ENCODE measurements around the gene ADGRG6. TPM values are rescaled to one million over a fixed set of nuclear protein-coding genes. Genes with fewer than 3 reads are reported as not detected.

Gene ADGRG6
- total RNA-seq, 4 donors from 2014 or later: 56.6 to 147 (median 69.1) TPM

GRCh38 chr6:142296975-142297604 is 4.7 kb upstream of the ADGRG6 start:
- DNase-seq (ENCODE audit: low spot score in 2 of 2): no peak
- H3K27me3 ChIP-seq: no peaks in the 10 kb centered on the region
- TF ChIP-seq POLR2AphosphoS5 (IDR thresholded peaks at IDR 0.05) (no peak), POLR2A (IDR thresholded peaks at IDR 0.05) (no peak), CTCF (IDR thresholded peaks at IDR 0.05) (no peak), EP300 (IDR thresholded peaks at IDR 0.05) (no peak)
- H3K4me1 ChIP-seq: peaks cover 14% of the 10 kb centered on the region
- no peaks in the 10 kb centered on the region for H3K9me3 ChIP-seq
- H3K36me3 ChIP-seq: no peaks in the 10 kb centered on the region
- 89% methylated on average over 2 of the region's 2 CpGs for WGBS
- no peak overlapping the region for H3K4me3 ChIP-seq
- H3K27ac ChIP-seq: no peak overlapping the region

DNA sequence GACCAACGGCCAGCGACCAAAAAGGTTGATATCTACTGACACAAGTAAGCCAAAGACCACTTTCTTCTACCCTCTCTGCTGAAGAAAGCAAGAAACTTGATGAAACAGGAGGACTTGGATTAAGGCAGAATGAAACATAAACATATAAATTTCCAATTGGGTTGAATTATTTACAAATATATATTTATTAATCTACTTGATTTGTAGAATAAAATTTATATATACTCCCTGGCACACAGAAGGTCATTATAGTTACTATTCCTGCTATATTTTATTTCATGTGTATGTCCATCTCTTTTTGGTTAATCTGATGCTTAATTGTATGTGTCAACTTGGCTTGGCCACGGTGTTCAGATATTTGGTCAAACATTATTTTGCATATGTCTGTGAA is 4.2 kb upstream of the ADGRG6 start:
- peaks cover 14% of the 10 kb centered on the region for H3K4me1 ChIP-seq
- no peak for DNase-seq (ENCODE audit: low spot score in 2 of 2)
- WGBS: 92% methylated on average over 3 of the region's 3 CpGs

GRCh38 chr6:142297996-142298753 is 3.6 kb upstream of the ADGRG6 start:
- H3K36me3 ChIP-seq: no peaks in the 10 kb centered on the region
- no peak overlapping the region for H3K4me3 ChIP-seq
- H3K9me3 ChIP-seq: no peaks in the 10 kb centered on the region
- no peak for DNase-seq (ENCODE audit: low spot score in 2 of 2)
- TF ChIP-seq POLR2A (IDR thresholded peaks at IDR 0.05) (no peak), CTCF (IDR thresholded peaks at IDR 0.05) (no peak), POLR2AphosphoS5 (IDR thresholded peaks at IDR 0.05) (no peak), EP300 (IDR thresholded peaks at IDR 0.05) (no peak)
- 27% methylated on average over 3 of the region's 3 CpGs for WGBS
- peaks cover 14% of the 10 kb centered on the region for H3K4me1 ChIP-seq
- H3K27ac ChIP-seq: no peak overlapping the region
- no peaks in the 10 kb centered on the region for H3K27me3 ChIP-seq

More for the DNA sequence above, 4.2 kb upstream of the ADGRG6 start:
- no peak overlapping the region for H3K27ac ChIP-seq
- H3K4me3 ChIP-seq: no peak overlapping the region
- no peaks in the 10 kb centered on the region for H3K36me3 ChIP-seq
- no peaks in the 10 kb centered on the region for H3K9me3 ChIP-seq
- TF ChIP-seq POLR2A (IDR thresholded peaks at IDR 0.05) (no peak), CTCF (IDR thresholded peaks at IDR 0.05) (no peak), POLR2AphosphoS5 (IDR thresholded peaks at IDR 0.05) (no peak), EP300 (IDR thresholded peaks at IDR 0.05) (no peak)
- no peaks in the 10 kb centered on the region for H3K27me3 ChIP-seq

GRCh38 chr6:142300302-142300701 is 1.5 kb upstream of the ADGRG6 start:
- Histone ChIP-seq H3K4me1 (peaks cover 22% of the 10 kb centered on the region), H3K4me3 (no peak overlapping the region), H3K27me3 (no peaks in the 10 kb centered on the region), H3K27ac (no peak overlapping the region), H3K36me3 (no peaks in the 10 kb centered on the region), H3K9me3 (no peaks in the 10 kb centered on the region)
- TF ChIP-seq POLR2A (IDR thresholded peaks at IDR 0.05) (no peak), EP300 (IDR thresholded peaks at IDR 0.05) (no peak), POLR2AphosphoS5 (IDR thresholded peaks at IDR 0.05) (no peak), CTCF (IDR thresholded peaks at IDR 0.05) (no peak)
- 60% methylated on average over 3 of the region's 3 CpGs for WGBS
- no peak for DNase-seq (ENCODE audit: low spot score in 2 of 2)

Measured in suprapubic skin (tissue), 4 donors.